ENCODE measurements around the gene DBH.

DBH gene

GRCh38 chr9:133650026-133650425, 13.9 kb downstream of the DBH start:
- no peak for DNase-seq (ENCODE audit: insufficient read length)
- FAIRE-seq, result no peak
- no peak for TF ChIP-seq POLR2AphosphoS5 (IDR thresholded peaks at IDR 0.05; ENCODE audit: low read depth, low read length)
- TF ChIP-seq POLR2A (IDR thresholded peaks at IDR 0.05; ENCODE audit: low read depth, low read length), result no peak
- no peak for TF ChIP-seq TAF1 (IDR thresholded peaks at IDR 0.05; ENCODE audit: borderline replicate concordance, low read depth, low read length)

- TF ChIP-seq POLR2AphosphoS5 (IDR thresholded peaks at IDR 0.05; ENCODE audit: low read depth, low read length) (no peak), POLR2A (IDR thresholded peaks at IDR 0.05; ENCODE audit: low read depth, low read length) (no peak), TAF1 (IDR thresholded peaks at IDR 0.05; ENCODE audit: borderline replicate concordance, low read depth, low read length) (no peak)
- DNase-seq (ENCODE audit: insufficient read length) (no peak), FAIRE-seq (no peak)
These were observed 17.5 kb downstream of the DBH start for GRCh38 chr9:133653638-133654037.

- no peak for TF ChIP-seq POLR2AphosphoS5 (IDR thresholded peaks at IDR 0.05; ENCODE audit: low read depth, low read length)
- TF ChIP-seq TAF1 (IDR thresholded peaks at IDR 0.05; ENCODE audit: borderline replicate concordance, low read depth, low read length), result no peak
- no peak for TF ChIP-seq POLR2A (IDR thresholded peaks at IDR 0.05; ENCODE audit: low read depth, low read length)
- DNase-seq (ENCODE audit: insufficient read length) (no peak), FAIRE-seq (no peak)
These were observed 18.8 kb downstream of the DBH start for GRCh38 chr9:133654736-133655657.

- no peak for FAIRE-seq
- no peak for TF ChIP-seq POLR2A (IDR thresholded peaks at IDR 0.05; ENCODE audit: low read depth, low read length)
- no peak for TF ChIP-seq TAF1 (IDR thresholded peaks at IDR 0.05; ENCODE audit: borderline replicate concordance, low read depth, low read length)
- no peak for TF ChIP-seq POLR2AphosphoS5 (IDR thresholded peaks at IDR 0.05; ENCODE audit: low read depth, low read length)
- DNase-seq (ENCODE audit: insufficient read length), result no peak
These were observed 19.5 kb downstream of the DBH start for GRCh38 chr9:133655701-133656100.

- DNase-seq (ENCODE audit: insufficient read length), result no peak
- FAIRE-seq, result no peak
These were observed 20.3 kb downstream of the DBH start for GRCh38 chr9:133656211-133657119.

GRCh38 chr9:133657120-133657661, 21.0 kb downstream of the DBH start:
- FAIRE-seq, result no peak
- DNase-seq (ENCODE audit: insufficient read length), result no peak
- TF ChIP-seq POLR2A (IDR thresholded peaks at IDR 0.05; ENCODE audit: low read depth, low read length) (no peak), TAF1 (IDR thresholded peaks at IDR 0.05; ENCODE audit: borderline replicate concordance, low read depth, low read length) (no peak), POLR2AphosphoS5 (IDR thresholded peaks at IDR 0.05; ENCODE audit: low read depth, low read length) (no peak)

More at GRCh38 chr9:133656211-133657119, 20.3 kb downstream of the DBH start:
- no peak for TF ChIP-seq POLR2AphosphoS5 (IDR thresholded peaks at IDR 0.05; ENCODE audit: low read depth, low read length)
- TF ChIP-seq TAF1 (IDR thresholded peaks at IDR 0.05; ENCODE audit: borderline replicate concordance, low read depth, low read length), result no peak
- TF ChIP-seq POLR2A (IDR thresholded peaks at IDR 0.05; ENCODE audit: low read depth, low read length), result no peak

GRCh38 chr9:133658442-133659431, 22.6 kb downstream of the DBH start:
- DNase-seq (ENCODE audit: insufficient read length) (no peak), FAIRE-seq (no peak)
- TF ChIP-seq POLR2AphosphoS5 (IDR thresholded peaks at IDR 0.05; ENCODE audit: low read depth, low read length), result no peak
- no peak for TF ChIP-seq TAF1 (IDR thresholded peaks at IDR 0.05; ENCODE audit: borderline replicate concordance, low read depth, low read length)
- no peak for TF ChIP-seq POLR2A (IDR thresholded peaks at IDR 0.05; ENCODE audit: low read depth, low read length)

GRCh38 chr9:133659516-133659915, 23.4 kb downstream of the DBH start:
- FAIRE-seq, result no peak
- no peak for DNase-seq (ENCODE audit: insufficient read length)
- TF ChIP-seq POLR2AphosphoS5 (IDR thresholded peaks at IDR 0.05; ENCODE audit: low read depth, low read length) (no peak), POLR2A (IDR thresholded peaks at IDR 0.05; ENCODE audit: low read depth, low read length) (no peak), TAF1 (IDR thresholded peaks at IDR 0.05; ENCODE audit: borderline replicate concordance, low read depth, low read length) (no peak)

- DNase-seq (ENCODE audit: insufficient read length) (no peak), FAIRE-seq (no peak)
- TF ChIP-seq TAF1 (IDR thresholded peaks at IDR 0.05; ENCODE audit: borderline replicate concordance, low read depth, low read length) (no peak), POLR2A (IDR thresholded peaks at IDR 0.05; ENCODE audit: low read depth, low read length) (no peak), POLR2AphosphoS5 (IDR thresholded peaks at IDR 0.05; ENCODE audit: low read depth, low read length) (no peak)
These were observed 25.8 kb downstream of the DBH start for GRCh38 chr9:133661846-133662540.

Measured in GM12892 (cell line).